IPS-20b (cell line): ENCODE data around the gene CABYR.
"Not testable (repeated sequence)": the region's sequence is repeated elsewhere in the genome, so short reads cannot be mapped to it uniquely, and the experiment has no call there.

Experiments used
- H3K27ac ChIP-seq: one replicate; pipeline ENCODE4 v1.5.1; 2013; ENCODE audit warnings: low read length
- H3K27me3 ChIP-seq: 2 replicates; pipeline ENCODE4 v1.6.1; 2013; ENCODE audit warnings: mild to moderate bottlenecking, low read length, inconsistent platforms; ENCODE audit not compliant: insufficient read depth
- H3K36me3 ChIP-seq: 2 replicates; pipeline ENCODE4 v1.6.1; 2013; ENCODE audit warnings: low read depth, mild to moderate bottlenecking, inconsistent platforms, low read length, moderate library complexity; ENCODE audit not compliant: insufficient read depth
- H3K4me1 ChIP-seq: 2 replicates; pipeline ENCODE4 v1.6.1; 2013; ENCODE audit warnings: mild to moderate bottlenecking, control low read depth, inconsistent platforms, low read length, moderate library complexity; ENCODE audit not compliant: insufficient read depth
- H3K4me3 ChIP-seq: 2 replicates; pipeline ENCODE4 v1.5.1; 2013; ENCODE audit warnings: mild to moderate bottlenecking, low read length, inconsistent platforms
- H3K9ac ChIP-seq: 2 replicates; pipeline ENCODE4 v1.6.1; 2013; ENCODE audit warnings: low read depth, mild to moderate bottlenecking, inconsistent platforms, low read length, moderate library complexity
- H3K9me3 ChIP-seq: 2 replicates; pipeline ENCODE4 v1.6.1; 2013; ENCODE audit warnings: mild to moderate bottlenecking, low read depth, low read length, inconsistent platforms; ENCODE audit not compliant: insufficient read depth

CABYR gene

DNA sequence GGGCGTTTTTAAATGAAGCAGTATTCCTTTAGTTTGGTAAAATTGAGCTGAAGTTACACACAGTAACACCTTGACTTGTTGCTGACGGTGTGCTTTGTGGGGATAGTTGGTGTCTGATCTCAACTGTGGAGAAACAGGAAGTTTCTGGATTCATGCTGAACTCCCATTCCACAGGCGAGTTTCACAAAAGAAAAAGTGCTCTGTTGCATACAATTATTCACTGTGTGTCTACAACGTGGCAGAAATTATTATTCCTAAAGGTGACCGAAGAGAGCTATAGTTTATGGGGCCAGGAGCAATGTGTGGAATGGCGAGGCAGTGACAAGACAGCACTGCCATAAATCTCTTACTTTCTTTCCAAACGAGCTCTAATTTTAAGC lies 463 bp upstream of the CABYR start:
- no peak overlapping the region for H3K27ac ChIP-seq
- H3K36me3 ChIP-seq = peaks cover 6% of the 10 kb centered on the region
- H3K27me3 ChIP-seq = no peaks in the 10 kb centered on the region
- peak overlapping the region; percentile 73 for H3K4me3 ChIP-seq
- peak overlapping the region; percentile 73; the same call in 1 of the 2 replicates for H3K9ac ChIP-seq
- H3K9me3 ChIP-seq = no peaks in the 10 kb centered on the region
- peaks cover 13% of the 10 kb centered on the region; the same call in 1 of the 2 replicates for H3K4me1 ChIP-seq

DNA sequence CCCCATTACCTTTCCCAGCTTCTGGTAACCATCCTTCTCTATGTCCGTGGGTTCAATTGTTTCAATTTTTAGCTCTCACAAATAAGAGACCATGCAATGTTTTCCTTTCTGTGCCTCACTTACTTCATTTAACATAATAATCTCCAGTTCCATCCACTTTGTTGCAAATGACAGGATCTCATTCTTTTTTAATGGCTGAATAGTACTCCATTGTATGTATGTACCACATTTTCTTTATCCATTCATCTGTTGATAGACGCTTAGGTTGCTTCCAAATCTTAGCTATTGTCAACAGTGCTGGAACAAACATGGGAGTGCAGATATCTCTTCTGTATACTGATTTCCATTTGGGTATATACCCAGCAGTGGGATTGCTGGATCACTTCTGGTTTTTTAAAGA lies 1.8 kb downstream of the CABYR start:
- Histone ChIP-seq H3K9me3 (no peaks in the 10 kb centered on the region), H3K4me3 (no peak overlapping the region), H3K27me3 (no peaks in the 10 kb centered on the region), H3K4me1 (peaks cover 13% of the 10 kb centered on the region; the same call in 1 of the 2 replicates), H3K27ac (no peak overlapping the region), H3K9ac (no peak overlapping the region), H3K36me3 (peaks cover 13% of the 10 kb centered on the region)

DNA sequence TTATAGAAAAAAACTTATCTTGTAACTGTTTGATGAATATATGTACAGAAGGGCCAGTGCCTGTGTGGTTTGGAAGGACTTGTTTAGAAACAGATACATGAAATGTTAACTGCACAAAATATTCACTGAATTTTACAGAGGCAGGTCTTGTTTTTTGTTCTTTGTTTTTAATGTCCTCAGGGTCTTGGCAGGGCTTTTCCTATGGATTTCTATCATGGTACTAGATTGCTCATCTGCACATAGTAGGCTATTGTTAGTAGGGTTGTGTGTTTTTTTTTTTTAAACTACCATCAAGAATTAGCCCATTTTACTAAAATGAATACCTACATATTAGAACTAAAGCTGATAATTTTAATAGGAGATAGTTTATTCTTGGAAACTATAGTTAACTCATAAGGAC lies 3.5 kb downstream of the CABYR start:
- Histone ChIP-seq H3K27me3 (no peaks in the 10 kb centered on the region), H3K9ac (no peak overlapping the region), H3K9me3 (no peaks in the 10 kb centered on the region), H3K27ac (no peak overlapping the region), H3K4me3 (no peak overlapping the region), H3K4me1 (peaks cover 1% of the 10 kb centered on the region; the same call in 1 of the 2 replicates), H3K36me3 (peaks cover 20% of the 10 kb centered on the region)

DNA sequence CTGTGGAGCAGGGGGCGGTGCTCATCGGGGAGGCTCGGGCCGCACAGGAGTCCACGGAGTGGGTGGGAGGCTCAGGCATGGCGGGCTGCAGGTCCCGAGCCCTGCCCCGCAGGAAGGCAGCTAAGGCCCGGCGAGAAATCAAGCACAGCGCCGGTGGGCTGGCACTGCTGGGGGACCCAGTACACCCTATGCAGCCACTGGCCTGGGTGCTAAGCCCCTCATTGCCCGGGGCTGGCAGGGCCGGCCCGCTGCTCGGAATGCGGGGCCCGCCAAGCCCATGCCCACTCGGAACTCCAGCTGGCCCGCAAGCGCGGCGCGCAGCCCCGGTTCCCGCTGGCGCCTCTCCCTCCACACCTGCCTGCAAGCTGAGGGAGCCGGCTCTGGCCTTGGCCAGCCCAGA lies 10.7 kb downstream of the CABYR start:
- not testable (repeated sequence) for H3K27me3 ChIP-seq, H3K9ac ChIP-seq, H3K9me3 ChIP-seq, H3K4me1 ChIP-seq, H3K27ac ChIP-seq, H3K4me3 ChIP-seq
- H3K36me3 ChIP-seq = peaks cover 36% of the 10 kb centered on the region; the same call in 1 of the 2 replicates

DNA sequence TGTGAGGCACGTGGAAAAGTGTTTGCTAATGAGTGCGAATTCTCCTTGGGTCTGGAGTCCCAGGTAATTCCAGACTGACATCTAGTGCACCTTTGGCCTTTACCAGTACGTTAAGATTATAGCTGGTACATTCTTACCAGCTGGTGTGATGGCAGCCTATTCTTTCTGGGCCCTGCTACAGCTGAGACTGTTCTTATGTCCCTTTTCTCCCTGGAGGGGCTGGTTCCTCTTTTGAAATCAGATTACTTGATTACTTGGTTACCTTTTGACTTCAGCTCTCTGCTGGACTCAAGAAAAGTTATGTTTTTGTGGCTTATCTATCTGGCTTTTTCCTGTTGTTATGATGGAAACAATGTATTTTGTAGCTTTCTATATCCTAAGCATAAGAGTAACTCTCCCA lies 14.5 kb downstream of the CABYR start:
- H3K4me1 ChIP-seq = peaks cover 3% of the 10 kb centered on the region; the same call in 1 of the 2 replicates
- no peak overlapping the region for H3K4me3 ChIP-seq
- H3K27me3 ChIP-seq = no peaks in the 10 kb centered on the region
- no peak overlapping the region for H3K27ac ChIP-seq
- H3K9ac ChIP-seq = no peak overlapping the region
- peaks cover 41% of the 10 kb centered on the region for H3K36me3 ChIP-seq
- no peaks in the 10 kb centered on the region for H3K9me3 ChIP-seq

DNA sequence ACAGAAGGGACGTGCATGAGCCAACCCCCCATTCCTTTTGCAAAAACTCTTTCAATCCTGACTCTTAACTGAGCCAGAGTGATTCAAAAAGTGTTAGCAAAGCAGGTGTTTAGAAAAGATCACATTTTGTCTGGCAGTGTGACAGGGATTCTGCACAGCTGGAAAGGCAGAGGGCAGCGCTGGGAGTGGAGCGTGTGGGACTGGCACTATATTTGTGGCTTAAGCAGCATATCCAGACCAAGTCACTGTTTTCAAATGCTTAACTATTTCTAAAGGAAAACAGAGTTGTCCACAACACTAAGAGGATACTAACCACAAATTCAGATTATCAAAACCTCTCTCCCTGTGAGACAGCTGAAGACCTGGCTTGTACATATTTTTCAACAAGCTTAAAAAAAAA lies 19.0 kb downstream of the CABYR start:
- no peaks in the 10 kb centered on the region for H3K9me3 ChIP-seq
- peaks cover 76% of the 10 kb centered on the region for H3K36me3 ChIP-seq
- no peak overlapping the region for H3K27ac ChIP-seq

DNA sequence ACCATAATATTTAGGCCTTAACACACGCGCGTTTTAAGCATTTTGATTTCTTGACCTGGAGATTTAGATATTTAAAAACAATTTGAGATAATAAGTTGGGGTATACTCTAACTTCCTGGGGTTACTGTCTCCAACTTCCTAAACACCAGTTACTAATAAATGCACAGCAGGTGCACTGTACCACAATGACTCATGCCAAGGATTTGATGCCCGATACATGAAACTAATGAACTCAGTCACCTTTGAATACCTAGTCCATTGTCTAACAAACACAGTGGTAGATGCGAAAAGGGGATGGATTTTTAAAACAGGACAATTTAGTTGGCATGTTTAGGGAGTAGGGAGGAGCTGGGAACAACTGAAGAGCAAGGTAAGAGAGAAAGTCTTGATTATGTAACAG lies 21.2 kb downstream of the CABYR start:
- H3K27ac ChIP-seq = no peak overlapping the region
- H3K36me3 ChIP-seq = peaks cover 89% of the 10 kb centered on the region
- no peaks in the 10 kb centered on the region for H3K9me3 ChIP-seq
- no peak overlapping the region for H3K4me3 ChIP-seq
- no peaks in the 10 kb centered on the region for H3K27me3 ChIP-seq
- no peak overlapping the region for H3K9ac ChIP-seq
- peaks cover 3% of the 10 kb centered on the region; the same call in 1 of the 2 replicates for H3K4me1 ChIP-seq

More for the DNA sequence above, 19.0 kb downstream of the CABYR start:
- Histone ChIP-seq H3K4me3 (no peak overlapping the region), H3K4me1 (peaks cover 3% of the 10 kb centered on the region; the same call in 1 of the 2 replicates), H3K9ac (no peak overlapping the region), H3K27me3 (no peaks in the 10 kb centered on the region)

DNA sequence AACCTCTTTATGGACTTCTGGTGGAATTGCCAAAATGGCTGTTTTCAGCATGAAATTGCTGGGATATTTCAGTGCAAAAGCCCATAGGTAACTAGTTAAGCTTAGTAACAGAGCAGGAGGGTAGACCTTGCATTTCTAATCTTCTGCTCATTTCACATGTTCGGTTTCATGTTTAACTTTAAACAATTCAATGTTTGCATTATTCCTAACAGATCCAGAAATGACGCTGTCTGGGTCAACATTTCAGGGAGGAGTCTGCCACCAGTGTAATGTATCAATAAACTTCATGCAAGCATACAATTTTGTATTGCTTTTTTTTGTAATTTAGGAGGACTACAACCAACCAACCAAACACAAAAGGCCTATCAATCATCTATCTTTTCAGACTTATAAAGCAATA lies 22.4 kb downstream of the CABYR start:
- Histone ChIP-seq H3K9me3 (no peaks in the 10 kb centered on the region), H3K27me3 (no peaks in the 10 kb centered on the region), H3K27ac (no peak overlapping the region), H3K4me1 (no peaks in the 10 kb centered on the region), H3K9ac (no peak overlapping the region), H3K4me3 (no peak overlapping the region), H3K36me3 (peaks cover 92% of the 10 kb centered on the region)

DNA sequence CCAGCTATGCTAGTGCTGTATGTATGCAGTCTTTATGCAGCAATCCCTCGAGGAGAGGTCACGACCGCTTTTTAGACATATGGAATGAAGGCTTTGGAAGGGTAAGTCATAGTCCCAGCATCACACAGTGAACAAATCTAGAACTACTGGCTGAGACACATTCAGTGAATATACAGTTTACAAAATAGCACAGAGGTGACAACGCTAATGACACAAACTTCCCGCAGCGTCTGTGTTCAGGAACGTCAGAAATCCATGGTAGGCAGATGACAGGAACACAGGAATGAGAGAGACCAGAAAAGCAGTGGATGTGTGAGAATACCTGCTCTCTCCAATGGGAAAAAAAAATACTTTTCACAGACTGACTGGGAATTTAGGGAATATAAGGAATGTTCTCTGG lies 29.6 kb downstream of the CABYR start:
- peaks cover 64% of the 10 kb centered on the region for H3K36me3 ChIP-seq
- H3K4me3 ChIP-seq = no peak overlapping the region
- no peaks in the 10 kb centered on the region for H3K9me3 ChIP-seq
- H3K4me1 ChIP-seq = no peaks in the 10 kb centered on the region
- no peak overlapping the region for H3K27ac ChIP-seq
- H3K27me3 ChIP-seq = no peaks in the 10 kb centered on the region
- no peak overlapping the region for H3K9ac ChIP-seq

DNA sequence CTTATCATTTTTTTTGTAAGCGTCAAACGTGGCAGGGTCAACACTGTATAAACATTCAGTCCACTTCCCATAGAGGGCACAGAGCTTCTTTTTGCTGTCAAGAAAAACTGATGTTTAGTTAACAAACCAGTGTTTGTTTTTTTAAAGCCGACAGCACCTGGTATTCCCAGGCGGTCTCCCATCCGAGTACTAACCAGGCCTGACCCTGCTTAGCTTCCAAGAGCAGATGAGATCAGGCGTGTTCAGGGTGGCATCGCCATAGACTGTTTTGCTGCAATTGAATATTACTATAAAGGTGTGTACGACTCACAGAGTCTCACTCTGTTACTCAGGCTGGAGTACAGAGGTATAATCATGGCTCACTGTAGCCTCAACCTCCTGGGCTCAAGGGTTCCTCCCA lies 31.5 kb downstream of the CABYR start:
- Histone ChIP-seq H3K4me1 (no peaks in the 10 kb centered on the region), H3K9ac (no peak overlapping the region), H3K9me3 (no peaks in the 10 kb centered on the region), H3K4me3 (no peak overlapping the region), H3K27me3 (no peaks in the 10 kb centered on the region), H3K27ac (no peak overlapping the region), H3K36me3 (peaks cover 57% of the 10 kb centered on the region)

DNA sequence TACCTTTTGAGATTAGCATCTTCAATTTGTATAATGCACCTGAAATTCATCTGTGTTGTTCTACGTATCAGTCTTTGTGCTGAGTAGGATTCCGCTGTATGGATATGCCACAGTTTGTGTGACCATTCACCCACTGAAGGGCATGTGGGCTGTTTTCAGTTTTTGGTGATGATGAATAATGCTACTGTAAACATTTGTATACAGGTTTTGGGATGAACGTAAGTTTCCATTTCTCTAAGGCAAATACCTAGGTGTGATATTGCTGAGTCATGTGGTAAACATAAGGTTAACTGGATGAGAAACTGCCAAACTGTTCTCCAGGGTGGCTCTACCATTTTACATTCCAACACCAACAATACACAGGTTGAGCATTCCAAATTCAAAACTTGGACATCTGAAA lies 35.1 kb downstream of the CABYR start:
- Histone ChIP-seq H3K9ac (no peak overlapping the region), H3K36me3 (peaks cover 29% of the 10 kb centered on the region; the same call in 1 of the 2 replicates), H3K4me3 (no peak overlapping the region), H3K27me3 (no peaks in the 10 kb centered on the region), H3K9me3 (no peaks in the 10 kb centered on the region), H3K27ac (no peak overlapping the region), H3K4me1 (no peaks in the 10 kb centered on the region)

DNA sequence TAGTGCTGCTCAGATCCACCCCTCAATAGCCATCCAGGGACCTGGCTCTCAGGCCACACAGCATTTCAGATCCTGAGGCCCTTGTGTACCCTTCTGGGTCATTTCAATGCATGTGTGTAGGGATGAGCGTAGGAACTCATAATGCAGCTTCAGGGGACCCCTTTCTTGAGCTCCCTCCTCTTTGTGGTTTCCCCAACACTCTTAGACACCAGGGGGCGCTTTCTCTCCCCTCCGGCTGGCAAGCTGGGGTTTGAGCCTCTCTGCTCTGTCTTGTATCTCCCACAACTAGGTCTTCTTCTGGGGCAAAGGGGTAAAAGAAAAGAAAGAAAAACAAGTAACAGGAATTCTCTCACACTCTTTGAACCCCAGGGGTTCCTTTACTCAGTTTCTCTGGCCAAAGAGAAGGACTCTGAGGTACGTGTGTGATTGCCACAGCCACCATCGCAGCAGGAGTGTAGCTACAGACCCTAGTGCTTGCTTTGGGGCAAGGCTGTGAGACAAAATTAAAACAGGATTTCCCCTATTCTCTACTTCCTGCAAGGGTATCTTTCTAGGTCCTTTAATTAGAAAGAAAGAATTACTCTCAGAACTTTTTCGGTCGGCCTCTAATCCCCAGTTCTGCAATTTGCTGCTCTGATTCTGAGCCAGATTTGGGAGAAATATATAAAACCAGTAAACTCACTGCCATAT lies 38.0 kb downstream of the CABYR start:
- Histone ChIP-seq H3K27me3 (no peaks in the 10 kb centered on the region), H3K4me1 (no peaks in the 10 kb centered on the region), H3K36me3 (peaks cover 25% of the 10 kb centered on the region; the same call in 1 of the 2 replicates), H3K9me3 (no peaks in the 10 kb centered on the region), H3K4me3 (no peak overlapping the region), H3K27ac (no peak overlapping the region), H3K9ac (no peak overlapping the region)
